IMR-90 (cell line): Measurements from ENCODE around the gene SDCCAG8.

Experiments used
- CHD1 ChIP-seq: IDR thresholded peaks from 2 replicates; pipeline ENCODE4 v1.6.1; 2012; ENCODE audit warnings: low read depth, low read length, improper control_type of control experiment
- CTCF ChIP-seq: conservative IDR thresholded peaks from 2 replicates; pipeline ENCODE4 v1.5.1; 2012; ENCODE audit warnings: mild to moderate bottlenecking, low read depth, low read length, improper control_type of control experiment
- POLR2A ChIP-seq: IDR thresholded peaks from 2 replicates; pipeline ENCODE4 v1.6.1; 2012; ENCODE audit warnings: mild to moderate bottlenecking, low read depth, low read length
- SMC3 ChIP-seq: fragments of 150-350 bp; IDR thresholded peaks from 2 replicates; pipeline ENCODE4 v1.6.1; 2016; ENCODE audit warnings: low read depth, mild to moderate bottlenecking, antibody characterized with exemption, low read length, moderate library complexity
- USF2 ChIP-seq: fragments of 150-350 bp; IDR thresholded peaks from 2 replicates; pipeline ENCODE4 v1.6.1; 2017; ENCODE audit warnings: mild to moderate bottlenecking, antibody characterized with exemption, low read length, low read depth

- TF ChIP-seq CTCF (no peak), POLR2A (no peak), SMC3 (no peak), USF2 (no peak), CHD1 (no peak)
Observed at GRCh38 chr1:243454328-243454997, 198.6 kb downstream of the SDCCAG8 start.
